OCI-LY7 (cell line): ENCODE results near the gene PRB2.

Experiments used
- EZH2phosphoT487 ChIP-seq: fragments of 200-600 bp; sonication (generic); IDR thresholded peaks from 2 replicates; pipeline ENCODE4 v1.6.1; 2018; ENCODE audit warnings: low read depth, borderline replicate concordance, mild to moderate bottlenecking, mixed run types, antibody characterized with exemption, low read length, moderate library complexity, mixed read lengths
- TF ChIP-seq, protein P1 (sequence below): fragments of 200-600 bp; sonication (generic); conservative IDR thresholded peaks from 2 replicates; pipeline ENCODE4 v1.5.1; 2014; ENCODE audit warnings: mild to moderate bottlenecking, antibody characterized with exemption, low read length, moderate library complexity, mixed read lengths

DNA sequence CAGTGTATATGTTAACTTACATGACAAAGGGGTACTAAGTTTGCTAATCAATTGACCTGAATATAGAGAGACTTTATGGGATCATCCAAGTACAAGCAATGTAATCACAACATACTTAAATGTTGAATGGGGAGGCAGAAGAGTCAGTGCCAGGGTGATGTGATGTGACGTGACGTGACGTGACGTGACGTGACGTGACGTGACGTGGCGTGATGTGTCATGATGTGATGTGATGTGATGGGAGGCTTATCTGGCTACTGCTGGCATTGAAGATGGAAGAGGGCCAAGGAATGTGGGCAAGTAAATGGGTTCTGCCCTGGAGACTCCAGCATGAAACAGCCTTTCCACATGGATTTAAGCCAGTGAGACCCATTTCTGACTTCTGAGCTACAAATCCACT lies 46.9 kb downstream of the PRB2 start:
- TF ChIP-seq, protein P1, sequence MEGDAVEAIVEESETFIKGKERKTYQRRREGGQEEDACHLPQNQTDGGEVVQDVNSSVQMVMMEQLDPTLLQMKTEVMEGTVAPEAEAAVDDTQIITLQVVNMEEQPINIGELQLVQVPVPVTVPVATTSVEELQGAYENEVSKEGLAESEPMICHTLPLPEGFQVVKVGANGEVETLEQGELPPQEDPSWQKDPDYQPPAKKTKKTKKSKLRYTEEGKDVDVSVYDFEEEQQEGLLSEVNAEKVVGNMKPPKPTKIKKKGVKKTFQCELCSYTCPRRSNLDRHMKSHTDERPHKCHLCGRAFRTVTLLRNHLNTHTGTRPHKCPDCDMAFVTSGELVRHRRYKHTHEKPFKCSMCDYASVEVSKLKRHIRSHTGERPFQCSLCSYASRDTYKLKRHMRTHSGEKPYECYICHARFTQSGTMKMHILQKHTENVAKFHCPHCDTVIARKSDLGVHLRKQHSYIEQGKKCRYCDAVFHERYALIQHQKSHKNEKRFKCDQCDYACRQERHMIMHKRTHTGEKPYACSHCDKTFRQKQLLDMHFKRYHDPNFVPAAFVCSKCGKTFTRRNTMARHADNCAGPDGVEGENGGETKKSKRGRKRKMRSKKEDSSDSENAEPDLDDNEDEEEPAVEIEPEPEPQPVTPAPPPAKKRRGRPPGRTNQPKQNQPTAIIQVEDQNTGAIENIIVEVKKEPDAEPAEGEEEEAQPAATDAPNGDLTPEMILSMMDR, result no peak
- TF ChIP-seq EZH2phosphoT487, result no peak
